AG04449 (cell line): Measurements from ENCODE around the gene RNASEL.

Experiments used
- CTCF ChIA-PET: fragments of 350-600 bp; formaldehyde crosslinking; extraction: SDS; loops from one replicate; lab custom pipeline; 2021; ENCODE audit warnings: antibody characterized with exemption; lab: Yijun Ruan, JAX
- POLR2A ChIA-PET: fragments of 400-600, 350-600 bp; formaldehyde crosslinking; extraction: SDS; loops from one replicate; lab custom pipeline; 2020; ENCODE audit warnings: antibody characterized with exemption, inconsistent platforms; lab: Yijun Ruan, JAX
- DNase-seq: peaks from one replicate; pipeline ENCODE4 v3.0.0-alpha.2; 2010; ENCODE audit warnings: low read depth, low spot score
- H3K4me3 ChIP-seq: 2 replicates; pipeline ENCODE4 v1.5.1; 2011; ENCODE audit warnings: low read depth, mild to moderate bottlenecking, control low read depth, low read length
- TF ChIP-seq, protein P1 (sequence below): IDR thresholded peaks from one replicate; pipeline ENCODE4 v1.5.1; 2011; ENCODE audit warnings: mild to moderate bottlenecking, moderate library complexity, low read length, control low read depth, inconsistent platforms; ENCODE audit not compliant: insufficient read depth; ENCODE audit errors: missing control alignments

Gene RNASEL

DNA sequence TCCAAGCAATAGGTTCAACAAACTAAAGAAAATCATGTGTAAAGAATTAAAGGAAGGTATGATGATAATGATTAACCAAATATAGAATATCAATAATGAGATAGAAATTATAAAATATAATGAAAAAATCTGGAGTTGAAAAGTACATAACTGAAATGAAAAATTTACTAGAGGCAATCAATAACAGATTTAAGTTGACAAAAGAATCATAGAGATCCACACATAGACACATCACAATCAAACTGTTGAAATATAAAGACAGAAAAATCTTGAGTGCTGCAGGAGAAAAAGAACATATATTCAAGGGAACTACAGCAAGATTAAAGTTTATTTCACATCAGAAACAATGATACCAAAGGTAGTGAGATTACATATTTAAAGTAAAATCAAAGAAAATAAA, 63.7 kb downstream of the RNASEL start:
- no peak for DNase-seq
- no peak overlapping the region for H3K4me3 ChIP-seq
- TF ChIP-seq, protein P1, sequence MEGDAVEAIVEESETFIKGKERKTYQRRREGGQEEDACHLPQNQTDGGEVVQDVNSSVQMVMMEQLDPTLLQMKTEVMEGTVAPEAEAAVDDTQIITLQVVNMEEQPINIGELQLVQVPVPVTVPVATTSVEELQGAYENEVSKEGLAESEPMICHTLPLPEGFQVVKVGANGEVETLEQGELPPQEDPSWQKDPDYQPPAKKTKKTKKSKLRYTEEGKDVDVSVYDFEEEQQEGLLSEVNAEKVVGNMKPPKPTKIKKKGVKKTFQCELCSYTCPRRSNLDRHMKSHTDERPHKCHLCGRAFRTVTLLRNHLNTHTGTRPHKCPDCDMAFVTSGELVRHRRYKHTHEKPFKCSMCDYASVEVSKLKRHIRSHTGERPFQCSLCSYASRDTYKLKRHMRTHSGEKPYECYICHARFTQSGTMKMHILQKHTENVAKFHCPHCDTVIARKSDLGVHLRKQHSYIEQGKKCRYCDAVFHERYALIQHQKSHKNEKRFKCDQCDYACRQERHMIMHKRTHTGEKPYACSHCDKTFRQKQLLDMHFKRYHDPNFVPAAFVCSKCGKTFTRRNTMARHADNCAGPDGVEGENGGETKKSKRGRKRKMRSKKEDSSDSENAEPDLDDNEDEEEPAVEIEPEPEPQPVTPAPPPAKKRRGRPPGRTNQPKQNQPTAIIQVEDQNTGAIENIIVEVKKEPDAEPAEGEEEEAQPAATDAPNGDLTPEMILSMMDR = no peak
- CTCF ChIA-PET = no interaction called here
- POLR2A ChIA-PET = no interaction called here
